Measurements from ENCODE around the gene NUMB. TPM values are rescaled to one million over a fixed set of nuclear protein-coding genes. Genes with fewer than 3 reads are reported as not detected.

NUMB gene
- 10 to 100 TPM; 45.0 to 46.9 TPM for total RNA-seq

GRCh38 chr14:73458183-73458976, at the start of gene NUMB:
TSS of gene NUMB (minus strand) at chr14:73458546. CDS start at chr14:73355751, 102,795 bp downstream.
- ChIA-PET POLR2A (interaction anchor here (1.1 to 2.7 kb wide), 8 partner anchors 9 to 400 kb away, joined by 3 to 26 read pairs (median 6); partner anchors contain the start of genes ACOT2, PSEN1, RBM25 and RIOX1), CTCF (interaction anchor here (0.7 to 4.4 kb wide), 5 partner anchors 9 to 163 kb away, joined by 3 to 31 read pairs (median 11); no protein-coding TSS in a partner anchor)
- H3K27me3 Mint-ChIP-seq = no peaks in the 10 kb centered on the region

DNA sequence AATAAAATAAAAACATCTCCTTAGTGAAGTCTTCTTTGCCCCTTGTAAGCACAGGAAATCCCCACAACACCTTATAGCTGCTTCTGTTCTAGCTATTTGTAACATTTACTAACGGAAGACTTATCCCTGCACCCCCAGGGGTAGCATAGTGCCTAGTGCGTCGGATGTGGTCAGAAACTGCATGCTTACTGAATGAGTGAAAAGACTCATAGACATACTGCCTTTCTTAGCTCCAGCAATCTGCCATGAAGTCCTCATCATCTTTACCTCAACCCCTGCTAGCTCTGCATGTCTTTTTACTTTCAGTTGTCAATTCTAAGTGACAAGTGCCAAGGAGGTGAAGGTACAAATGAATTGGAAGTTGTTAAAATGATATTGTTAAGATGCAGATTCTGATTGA, 45.3 kb upstream of the NUMB start:
- Mint-ChIP-seq H3K9me3 (no peaks in the 10 kb centered on the region), H3K27me3 (no peaks in the 10 kb centered on the region), H3K4me1 (ENCODE audit: low read depth) (no peaks in the 10 kb centered on the region), H3K27ac (no peak overlapping the region), H3K36me3 (peaks cover 7% of the 10 kb centered on the region), H3K4me3 (no peak overlapping the region)
- intact Hi-C loops (cut with micrococcal nuclease) = no loop called here
- CTCF ChIA-PET = interaction anchor here (0.6 kb wide), 1 partner anchor 534 kb away, joined by 3 read pairs; no protein-coding TSS in a partner anchor
- POLR2A ChIA-PET = no interaction called here
- DNase-seq = peak; percentile 14

More at GRCh38 chr14:73458183-73458976, at the start of gene NUMB:
- Mint-ChIP-seq H3K27ac (peak within 1 kb of the TSS; percentile 94), H3K4me1 (ENCODE audit: low read depth) (peaks cover 44% of the 10 kb centered on the region), H3K36me3 (peaks cover 2% of the 10 kb centered on the region), H3K9me3 (no peaks in the 10 kb centered on the region), H3K4me3 (peak within 1 kb of the TSS; percentile 100)
- intact Hi-C loops (cut with micrococcal nuclease) = loop anchor here (1.0 to 2.0 kb wide), 5 partner anchors 9 to 626 kb away; partner anchors contain the start of genes ALDH6A1, LIN52 and RBM25
- peak; percentile 98 for DNase-seq

GRCh38 chr14:73502017-73502619, 43.8 kb upstream of the NUMB start:
- intact Hi-C loops (cut with micrococcal nuclease) = no loop called here
- Mint-ChIP-seq H3K4me3 (no peak overlapping the region), H3K4me1 (ENCODE audit: low read depth) (no peaks in the 10 kb centered on the region), H3K27ac (no peak overlapping the region), H3K9me3 (no peaks in the 10 kb centered on the region), H3K36me3 (peaks cover 5% of the 10 kb centered on the region), H3K27me3 (no peaks in the 10 kb centered on the region)
- CTCF ChIA-PET = interaction anchor here (0.6 to 0.8 kb wide), 2 partner anchors 83 to 110 kb away, joined by 3 read pairs; partner anchors contain the start of gene ACOT6
- no peak for DNase-seq
- POLR2A ChIA-PET = interaction anchor here (0.6 kb wide), 1 partner anchor 1282 kb away, joined by 4 read pairs; no protein-coding TSS in a partner anchor

- POLR2A ChIA-PET = interaction anchor here (1.4 kb wide), 1 partner anchor 10 kb away, joined by 4 read pairs; the partner anchor contains the start of gene RIOX1
- Mint-ChIP-seq H3K4me3 (no peak overlapping the region), H3K36me3 (peaks cover 7% of the 10 kb centered on the region), H3K27ac (no peak overlapping the region), H3K4me1 (ENCODE audit: low read depth) (peaks cover 11% of the 10 kb centered on the region), H3K27me3 (no peaks in the 10 kb centered on the region), H3K9me3 (no peaks in the 10 kb centered on the region)
- intact Hi-C loops (cut with micrococcal nuclease) = no loop called here
- no peak for DNase-seq
- CTCF ChIA-PET = interaction anchor here (1.0 to 2.7 kb wide), 5 partner anchors 8 to 459 kb away, joined by 3 to 7 read pairs (median 4); no protein-coding TSS in a partner anchor
Observed at GRCh38 chr14:73500360-73500759, 42.0 kb upstream of the NUMB start.

- intact Hi-C loops (cut with micrococcal nuclease) = loop anchor here (5.0 kb wide), 1 partner anchor 138 kb away; no protein-coding TSS in a partner anchor
- peaks cover 43% of the 10 kb centered on the region for H3K4me1 Mint-ChIP-seq (ENCODE audit: low read depth)
- ChIA-PET POLR2A (interaction anchor here (1.5 kb wide), 1 partner anchor 72 kb away, joined by 3 read pairs; no protein-coding TSS in a partner anchor), CTCF (interaction anchor here (0.9 to 1.5 kb wide), 3 partner anchors 14 to 139 kb away, joined by 3 read pairs; no protein-coding TSS in a partner anchor)
- no peak for DNase-seq
- no peak overlapping the region for H3K27ac Mint-ChIP-seq
- no peaks in the 10 kb centered on the region for H3K27me3 Mint-ChIP-seq
- H3K9me3 Mint-ChIP-seq = no peaks in the 10 kb centered on the region
- H3K36me3 Mint-ChIP-seq = peaks cover 25% of the 10 kb centered on the region
- H3K4me3 Mint-ChIP-seq = no peak overlapping the region
Observed at GRCh38 chr14:73494593-73494992, 36.2 kb upstream of the NUMB start.

DNA sequence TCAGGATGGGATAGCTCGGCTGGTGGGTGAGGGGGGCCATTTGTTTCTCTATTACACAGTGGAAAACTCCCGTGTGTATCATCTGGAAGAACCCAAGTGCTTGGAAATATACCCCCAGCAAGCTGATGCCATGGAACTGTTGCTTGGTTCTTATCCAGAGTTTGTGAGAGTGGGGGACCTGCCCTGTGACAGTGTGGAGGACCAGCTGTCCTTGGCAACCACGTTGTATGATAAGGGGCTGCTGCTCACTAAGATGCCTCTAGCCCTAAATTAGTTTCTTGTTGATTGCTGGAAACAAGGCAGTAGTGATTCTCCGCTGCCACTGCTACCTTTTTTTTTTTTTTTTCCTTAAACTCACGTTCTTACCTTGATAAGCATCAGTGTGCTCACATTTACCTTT, 34.3 kb upstream of the NUMB start:
- Mint-ChIP-seq H3K4me1 (ENCODE audit: low read depth) (peaks cover 43% of the 10 kb centered on the region), H3K4me3 (peak overlapping the region; percentile 77), H3K9me3 (no peaks in the 10 kb centered on the region), H3K27ac (no peak overlapping the region), H3K27me3 (no peaks in the 10 kb centered on the region), H3K36me3 (peaks cover 25% of the 10 kb centered on the region)
- intact Hi-C loops (cut with micrococcal nuclease) = loop anchor here (5.0 kb wide), 1 partner anchor 140 kb away; no protein-coding TSS in a partner anchor
- DNase-seq = no peak
- ChIA-PET POLR2A (interaction anchor here (0.6 kb wide), 1 partner anchor 255 kb away, joined by 3 read pairs; no protein-coding TSS in a partner anchor), CTCF (interaction anchor here (0.7 to 1.0 kb wide), 2 partner anchors 21 to 78 kb away, joined by 3 to 4 read pairs; no protein-coding TSS in a partner anchor)

DNA sequence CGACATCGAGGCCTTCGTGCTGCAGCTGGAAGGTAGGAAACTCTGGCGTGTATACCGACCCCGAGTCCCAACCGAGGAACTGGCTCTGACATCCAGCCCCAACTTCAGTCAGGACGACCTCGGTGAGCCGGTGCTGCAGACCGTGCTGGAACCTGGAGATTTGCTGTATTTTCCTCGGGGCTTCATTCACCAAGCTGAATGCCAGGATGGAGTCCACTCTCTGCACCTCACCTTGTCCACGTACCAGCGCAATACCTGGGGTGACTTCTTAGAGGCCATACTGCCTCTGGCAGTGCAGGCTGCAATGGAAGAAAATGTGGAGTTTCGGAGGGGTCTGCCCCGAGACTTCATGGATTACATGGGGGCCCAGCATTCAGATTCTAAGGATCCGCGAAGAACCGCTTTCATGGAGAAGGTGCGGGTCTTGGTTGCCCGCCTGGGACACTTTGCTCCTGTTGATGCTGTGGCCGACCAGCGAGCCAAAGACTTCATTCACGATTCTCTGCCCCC, 33.8 kb upstream of the NUMB start:
- no peak for DNase-seq
- intact Hi-C loops (cut with micrococcal nuclease) = loop anchor here (5.0 kb wide), 1 partner anchor 140 kb away; no protein-coding TSS in a partner anchor
- Mint-ChIP-seq H3K4me1 (ENCODE audit: low read depth) (peaks cover 43% of the 10 kb centered on the region), H3K27me3 (no peaks in the 10 kb centered on the region), H3K27ac (no peak overlapping the region), H3K4me3 (peak overlapping the region; percentile 77), H3K36me3 (peaks cover 25% of the 10 kb centered on the region), H3K9me3 (no peaks in the 10 kb centered on the region)
- CTCF ChIA-PET = interaction anchor here (0.7 to 2.1 kb wide), 4 partner anchors 20 to 196 kb away, joined by 3 to 8 read pairs (median 4); no protein-coding TSS in a partner anchor
- POLR2A ChIA-PET = interaction anchor here (1.6 to 2.2 kb wide), 6 partner anchors 20 to 356 kb away, joined by 3 to 22 read pairs (median 10); partner anchors contain the start of genes ACOT2, NUMB and PSEN1

DNA sequence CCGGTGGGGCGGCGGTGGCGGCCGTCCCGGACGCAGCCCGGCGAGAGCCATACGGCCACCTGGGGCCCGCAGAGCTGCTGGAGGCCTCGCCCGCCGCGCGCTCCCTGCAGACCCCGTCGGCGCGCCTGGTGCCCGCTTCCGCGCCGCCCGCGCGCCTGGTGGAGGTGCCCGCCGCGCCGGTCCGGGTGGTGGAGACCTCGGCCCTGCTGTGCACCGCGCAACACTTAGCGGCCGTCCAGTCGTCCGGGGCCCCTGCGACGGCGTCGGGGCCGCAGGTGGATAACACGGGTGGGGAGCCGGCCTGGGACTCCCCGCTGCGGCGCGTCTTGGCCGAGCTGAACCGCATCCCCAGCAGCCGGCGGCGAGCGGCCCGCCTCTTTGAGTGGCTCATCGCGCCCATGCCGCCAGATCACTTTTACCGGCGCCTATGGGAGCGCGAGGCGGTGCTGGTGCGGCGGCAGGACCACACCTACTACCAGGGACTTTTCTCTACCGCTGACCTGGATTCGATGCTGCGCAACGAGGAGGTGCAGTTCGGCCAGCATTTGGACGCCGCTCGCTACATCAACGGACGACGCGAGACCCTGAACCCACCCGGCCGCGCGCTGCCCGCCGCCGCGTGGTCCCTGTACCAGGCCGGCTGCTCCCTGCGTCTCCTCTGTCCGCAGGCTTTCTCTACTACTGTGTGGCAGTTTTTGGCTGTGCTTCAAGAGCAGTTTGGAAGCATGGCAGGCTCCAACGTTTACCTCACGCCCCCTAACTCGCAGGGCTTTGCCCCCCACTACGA, 33.1 kb upstream of the NUMB start:
- Mint-ChIP-seq H3K27me3 (no peaks in the 10 kb centered on the region), H3K9me3 (no peaks in the 10 kb centered on the region), H3K4me1 (ENCODE audit: low read depth) (peaks cover 43% of the 10 kb centered on the region), H3K27ac (peak overlapping the region; percentile 74), H3K4me3 (peak overlapping the region; percentile 77), H3K36me3 (peaks cover 25% of the 10 kb centered on the region)
- intact Hi-C loops (cut with micrococcal nuclease) = loop anchor here (1.0 to 5.0 kb wide), 2 partner anchors 78 to 141 kb away; partner anchors contain the start of gene ACOT2
- POLR2A ChIA-PET = interaction anchor here (0.5 to 2.2 kb wide), 14 partner anchors 8 to 538 kb away, joined by 3 to 22 read pairs (median 4); partner anchors contain the start of genes ACOT2, ACOT6, BBOF1 and ENTPD5
- peak; percentile 85 for DNase-seq
- CTCF ChIA-PET = interaction anchor here (0.7 to 2.1 kb wide), 5 partner anchors 19 to 318 kb away, joined by 3 to 8 read pairs (median 5); no protein-coding TSS in a partner anchor

DNA sequence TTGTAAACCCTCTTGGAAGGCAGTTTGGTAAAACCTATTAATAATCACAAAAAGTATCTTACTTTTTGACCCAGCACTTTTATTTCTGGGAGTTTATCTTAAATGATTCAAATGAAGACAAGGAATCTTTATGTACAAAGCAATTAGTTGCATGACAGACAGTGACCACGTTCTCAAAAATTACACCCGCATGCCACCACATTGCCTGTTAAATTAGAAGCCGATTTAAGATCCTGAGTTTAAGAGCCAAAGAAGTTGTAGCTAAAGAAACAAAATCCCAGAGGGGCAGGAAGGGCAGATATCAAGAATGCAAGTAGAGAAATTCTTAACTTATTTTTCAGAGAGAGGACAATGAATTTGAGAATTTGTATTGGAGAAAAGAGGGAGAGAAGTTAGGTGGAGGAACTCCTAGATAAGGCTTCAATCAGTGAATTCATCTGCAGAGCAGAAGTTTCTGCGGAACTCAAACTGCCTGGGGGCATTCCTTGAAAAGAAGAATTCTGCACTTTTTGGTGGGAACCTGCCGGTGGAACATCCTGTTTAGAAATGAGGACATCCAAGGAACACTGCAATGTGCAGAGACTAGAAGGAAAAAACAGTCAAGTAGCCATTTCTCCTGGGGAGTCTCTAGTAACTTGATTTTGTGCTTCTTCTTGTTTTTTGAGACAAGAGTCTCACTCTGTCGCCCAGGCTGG, 31.3 kb upstream of the NUMB start:
- Mint-ChIP-seq H3K27me3 (no peaks in the 10 kb centered on the region), H3K4me3 (peak overlapping the region; percentile 21), H3K27ac (no peak overlapping the region), H3K9me3 (no peaks in the 10 kb centered on the region), H3K36me3 (peaks cover 21% of the 10 kb centered on the region), H3K4me1 (ENCODE audit: low read depth) (peaks cover 26% of the 10 kb centered on the region)
- intact Hi-C loops (cut with micrococcal nuclease) = loop anchor here (1.0 to 5.0 kb wide), 2 partner anchors 143 to 431 kb away; partner anchors contain the start of gene RBM25
- DNase-seq = no peak
- ChIA-PET CTCF (interaction anchor here (2.1 kb wide), 1 partner anchor 17 kb away, joined by 8 read pairs; no protein-coding TSS in a partner anchor), POLR2A (interaction anchor here (2.2 kb wide), 1 partner anchor 26 kb away, joined by 15 read pairs; no protein-coding TSS in a partner anchor)

GRCh38 chr14:73478684-73479083, 20.3 kb upstream of the NUMB start:
- no peaks in the 10 kb centered on the region for H3K27me3 Mint-ChIP-seq
- intact Hi-C loops (cut with micrococcal nuclease) = no loop called here
- ChIA-PET POLR2A (no interaction called here), CTCF (interaction anchor here (2.4 kb wide), 1 partner anchor 183 kb away, joined by 8 read pairs; no protein-coding TSS in a partner anchor)
- peaks cover 6% of the 10 kb centered on the region for H3K4me1 Mint-ChIP-seq (ENCODE audit: low read depth)
- H3K27ac Mint-ChIP-seq = no peak overlapping the region
- no peak for DNase-seq
- no peak overlapping the region for H3K4me3 Mint-ChIP-seq
- H3K9me3 Mint-ChIP-seq = no peaks in the 10 kb centered on the region
- no peaks in the 10 kb centered on the region for H3K36me3 Mint-ChIP-seq
